ENCODE results near the gene ABHD1.
A peak's percentile ranks its signal among the peaks of the same experiment; 100 is the strongest.
"Not testable (repeated sequence)": the region's sequence is repeated elsewhere in the genome, so short reads cannot be mapped to it uniquely, and the experiment has no call there.

The ABHD1 gene

DNA sequence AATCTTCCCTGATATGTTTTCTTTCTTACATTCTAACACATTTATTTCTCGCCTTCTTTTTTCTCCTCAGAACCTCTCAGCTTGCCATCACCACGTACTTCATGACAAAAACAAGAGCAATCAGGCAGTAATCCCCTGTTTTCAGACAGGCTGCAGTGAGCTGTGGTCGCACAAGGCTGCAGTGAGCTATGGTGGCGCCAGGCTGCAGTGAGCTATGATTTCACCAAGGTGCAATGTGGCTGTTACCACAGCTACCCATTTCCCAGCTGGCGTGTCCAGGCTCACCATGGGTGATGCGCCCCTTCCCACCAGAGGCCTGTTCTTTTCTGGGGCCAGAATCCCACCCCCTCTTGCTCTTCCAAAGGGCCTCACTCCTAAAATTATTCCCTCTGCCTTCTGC is 51.0 kb downstream of the ABHD1 start:
- DNase-seq, result peak; percentile 33

- DNase-seq, result no peak
Observed at GRCh38 chr2:27175330-27175729, 51.7 kb downstream of the ABHD1 start.

DNA sequence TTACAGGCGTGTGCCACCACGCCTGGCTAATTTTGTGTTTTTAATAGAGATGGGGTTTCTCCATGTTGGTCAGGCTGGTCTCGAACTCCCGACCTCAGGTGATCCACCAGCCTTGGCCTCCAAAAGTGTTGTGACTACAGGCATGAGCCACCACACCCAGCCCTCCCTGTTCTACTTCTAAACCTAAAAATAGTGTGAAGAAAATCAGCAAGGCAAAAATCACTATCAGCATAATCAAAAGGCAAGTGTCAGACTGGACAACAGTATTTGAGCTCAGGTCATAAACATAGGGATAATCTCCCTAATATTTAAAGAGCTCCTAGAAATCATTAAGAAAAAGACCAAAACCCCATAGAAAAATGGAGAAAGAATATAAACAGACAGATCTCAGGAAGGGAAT is 52.2 kb downstream of the ABHD1 start:
- DNase-seq, result not testable (repeated sequence)

DNA sequence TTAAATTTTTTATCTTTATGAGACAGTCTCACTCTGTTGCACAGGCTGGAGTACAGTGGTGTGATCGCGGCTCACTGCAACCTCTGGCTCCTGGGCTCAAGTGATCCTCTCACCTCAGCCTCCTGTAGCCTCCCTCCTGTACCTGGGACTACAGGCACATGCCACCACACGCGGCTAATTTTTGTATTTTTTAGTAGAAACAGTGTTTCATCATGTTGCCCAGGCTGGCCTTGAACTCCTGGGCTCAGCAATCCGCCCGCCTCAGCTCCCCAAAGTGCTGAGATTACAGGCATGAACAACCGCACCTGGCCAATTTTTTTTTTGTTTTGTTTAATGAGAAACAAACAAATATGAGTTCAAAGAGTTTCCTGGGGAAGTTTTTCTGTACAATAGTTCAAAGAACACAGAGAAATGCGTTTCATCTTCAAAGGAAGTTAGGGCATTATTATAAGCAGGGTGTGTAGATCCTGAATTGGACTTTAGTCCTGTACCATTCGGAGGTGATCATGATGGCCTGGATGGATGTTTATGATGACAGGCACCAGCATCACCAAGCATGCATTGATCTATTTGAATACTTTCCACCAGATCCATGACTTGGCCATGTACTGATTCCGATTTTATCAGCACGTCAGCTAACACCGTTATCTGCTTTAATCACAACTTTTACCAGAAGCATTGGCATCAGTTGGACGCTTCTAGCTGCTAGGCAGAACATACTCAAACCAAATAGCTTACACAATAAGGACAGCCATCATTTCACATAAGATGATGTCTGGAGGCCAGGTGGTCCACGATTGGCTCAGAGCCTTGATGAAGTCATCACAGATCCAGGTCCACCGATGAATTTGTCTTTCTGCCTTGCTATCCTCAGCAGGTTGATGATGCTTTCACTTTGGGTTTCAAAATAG is 54.1 kb downstream of the ABHD1 start:
- DNase-seq, result no peak

GRCh38 chr2:27178469-27178868 is 54.9 kb downstream of the ABHD1 start:
- DNase-seq, result no peak

DNA sequence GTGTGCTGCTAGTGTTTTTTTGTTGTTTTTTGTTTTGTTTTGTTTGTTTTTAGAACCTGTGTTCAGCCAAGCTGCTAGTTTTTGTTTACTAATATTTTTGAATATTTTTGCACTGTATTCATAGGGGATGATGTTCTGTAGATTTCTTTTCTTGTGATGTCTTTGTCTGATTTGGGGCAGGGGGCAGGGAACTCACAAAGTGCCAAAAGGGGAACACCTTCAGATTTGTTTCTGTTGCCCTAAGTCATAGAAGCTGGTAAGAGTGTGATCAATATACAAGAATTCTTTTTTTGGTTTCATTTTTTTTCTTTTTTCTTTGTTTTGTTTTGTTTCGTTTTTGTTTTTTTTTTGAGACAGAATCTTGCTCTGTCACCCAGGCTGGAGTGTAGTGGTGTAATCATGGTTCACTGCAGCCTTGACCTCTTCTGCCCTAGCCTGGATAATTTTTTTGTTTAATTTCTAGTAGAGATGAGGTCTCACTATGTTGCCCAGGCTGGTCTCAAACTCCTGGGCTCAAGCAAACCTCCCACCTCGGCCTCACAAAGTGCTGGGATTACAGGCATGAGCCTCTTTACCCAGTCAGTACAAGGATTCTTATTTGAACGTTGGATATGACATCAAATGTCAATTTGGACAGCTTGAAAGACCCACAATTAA is 55.9 kb downstream of the ABHD1 start:
- DNase-seq, result no peak

All from NCI-H82 (cell line).